ENCODE measurements around the gene VWA5B1. TPM values are rescaled to one million over a fixed set of nuclear protein-coding genes. Genes with fewer than 3 reads are reported as not detected.

The VWA5B1 gene
- total and polyA plus RNA-seq, 2 of the 8 experiments (the other 6 are each of a cell fraction or from before 2014, with no cell fraction given) = 0.54 to 2.3 TPM

DNA sequence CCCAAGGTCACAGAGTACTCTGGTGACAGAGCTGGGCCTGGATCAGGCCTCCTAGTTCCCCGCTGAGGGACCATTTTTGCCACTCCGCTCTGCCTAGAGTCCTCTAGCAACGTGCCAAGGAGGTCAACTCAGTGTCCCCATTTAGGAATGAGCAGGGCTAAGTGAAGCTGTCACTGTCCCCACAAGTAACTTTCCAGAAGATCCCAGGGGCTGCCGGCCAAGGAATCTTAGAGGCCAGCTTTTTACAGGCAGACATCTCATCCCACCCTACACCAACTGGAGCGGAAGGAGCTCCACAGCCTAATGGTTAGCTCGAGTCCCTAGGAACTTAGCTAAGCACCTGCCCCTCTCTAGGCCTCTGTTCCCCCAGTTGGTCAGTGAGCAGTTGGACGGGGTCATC is 59.7 kb downstream of the VWA5B1 start:
- no peaks in the 10 kb centered on the region for H3K4me1 ChIP-seq (replicated peaks in 1 of 4; ENCODE audit: control insufficient read depth in 3 of 4, insufficient read depth in 4 of 4, low read length in 3 of 4)
- FAIRE-seq (no peak), DNase-seq (ENCODE audit: low read depth in 1 of 2, low spot score in 2 of 2) (no peak)
- H4K20me1 ChIP-seq (replicated peaks in 1 of 2; ENCODE audit: control insufficient read depth in 1 of 2, insufficient read depth in 2 of 2, low read length in 2 of 2) = peaks cover 0 to 2% of the 10 kb centered on the region in 2 experiments
- no peak overlapping the region for H3K18ac ChIP-seq (ENCODE audit: extremely low read depth, low read length)
- no peak overlapping the region for H3K14ac ChIP-seq (ENCODE audit: insufficient read length)
- H3K23me2 ChIP-seq (ENCODE audit: low read depth, low read length) = no peaks in the 10 kb centered on the region
- no peak overlapping the region for H3K27ac ChIP-seq (ENCODE audit: low read depth, low read length)
- H3K9ac ChIP-seq (replicated peaks in 1 of 4; ENCODE audit: extremely low read depth in 1 of 4, low read depth in 3 of 4, low read length in 3 of 4) = no peak overlapping the region
- H2BK15ac ChIP-seq (ENCODE audit: low read length) = no peak overlapping the region
- H4K8ac ChIP-seq (ENCODE audit: extremely low read depth, insufficient read depth, low read length) = no peak overlapping the region
- no peaks in the 10 kb centered on the region for H3K79me1 ChIP-seq (ENCODE audit: low read depth, low read length)
- no peaks in the 10 kb centered on the region for H3K79me2 ChIP-seq (ENCODE audit: control insufficient read depth in 1 of 2, insufficient read depth in 2 of 2, low read length in 2 of 2)
- no peak overlapping the region for H2AK5ac ChIP-seq (ENCODE audit: low read depth, low read length)
- no peak overlapping the region for H4K91ac ChIP-seq (replicated peaks; ENCODE audit: insufficient read length, low read length)
- no peaks in the 10 kb centered on the region for H3K9me3 ChIP-seq (ENCODE audit: insufficient read depth in 2 of 2, low read depth in 1 of 2, low read length in 1 of 2)
- no peak overlapping the region for H3K4ac ChIP-seq (replicated peaks; ENCODE audit: insufficient read length, low read depth, low read length)
- no peak overlapping the region for H3K4me2 ChIP-seq (ENCODE audit: insufficient read depth in 1 of 2, low read depth in 2 of 2, low read length in 2 of 2)
- H2BK20ac ChIP-seq (ENCODE audit: low read length) = no peak overlapping the region
- no peak overlapping the region for H4K5ac ChIP-seq (ENCODE audit: insufficient read length, low read depth, low read length)
- no peaks in the 10 kb centered on the region for H3K36me3 ChIP-seq (ENCODE audit: control insufficient read depth in 2 of 4, insufficient read depth in 4 of 4, low read length in 3 of 4)
- no peak overlapping the region for H2BK120ac ChIP-seq (replicated peaks; ENCODE audit: low read depth, low read length)
- no peak overlapping the region for H2AFZ ChIP-seq (ENCODE audit: low read length)
- H3K4me3 ChIP-seq (ENCODE audit: extremely low read depth in 1 of 4, insufficient read depth in 2 of 4, low read depth in 3 of 4, low read length in 4 of 4) = no peak overlapping the region
- no peak overlapping the region for H2BK5ac ChIP-seq (ENCODE audit: low read depth, low read length)
- ChIA-PET CTCF (ENCODE audit: partially characterized antibody) (interaction anchor here (3.4 to 4.5 kb wide), 2 partner anchors 12 to 84 kb away, joined by 8 to 37 read pairs; no protein-coding TSS in a partner anchor), POLR2A (ENCODE audit: partially characterized antibody) (no interaction called here)
- 84% methylated on average over 7 of the region's 7 CpGs; no CpG with 5 or more reads in 1 of the 2 experiments for WGBS, 2 experiments (ENCODE audit: extremely low coverage in 1 of 2, insufficient coverage in 1 of 2, insufficient read length in 1 of 2, insufficient replicate concordance in 2 of 2, low coverage in 1 of 2, low lambda C conversion rate in 2 of 2, missing lambda C conversion rate in 1 of 2)
- H2BK12ac ChIP-seq (ENCODE audit: low read depth, low read length) = no peak overlapping the region
- H3K56ac ChIP-seq (replicated peaks; ENCODE audit: insufficient read length, low read depth, low read length) = no peak overlapping the region
- H3K27me3 ChIP-seq (replicated peaks in 1 of 4; ENCODE audit: control insufficient read depth in 3 of 4, extremely low read depth in 1 of 4, insufficient read depth in 3 of 4, low read length in 3 of 4) = no peaks in the 10 kb centered on the region
- no peak overlapping the region for H3K23ac ChIP-seq (ENCODE audit: insufficient read length)
- TF ChIP-seq KDM5A (IDR thresholded peaks at IDR 0.05; ENCODE audit: low read length) = no peak
- no peak for TF ChIP-seq KDM1A (IDR thresholded peaks at IDR 0.05; ENCODE audit: borderline replicate concordance, low read length)
- TF ChIP-seq BRCA1 (IDR thresholded peaks at IDR 0.05; ENCODE audit: low read depth, low read length) = no peak
- TF ChIP-seq ASH2L (IDR thresholded peaks at IDR 0.05; ENCODE audit: low read length) = no peak
- no peak for TF ChIP-seq SAP30 (IDR thresholded peaks at IDR 0.05; ENCODE audit: insufficient read depth, insufficient replicate concordance, low read length)
- TF ChIP-seq JUND (IDR thresholded peaks at IDR 0.05; ENCODE audit: low read length) = no peak
- no peak for TF ChIP-seq SRF (IDR thresholded peaks at IDR 0.05; ENCODE audit: low read depth, low read length)
- TF ChIP-seq, protein P1, sequence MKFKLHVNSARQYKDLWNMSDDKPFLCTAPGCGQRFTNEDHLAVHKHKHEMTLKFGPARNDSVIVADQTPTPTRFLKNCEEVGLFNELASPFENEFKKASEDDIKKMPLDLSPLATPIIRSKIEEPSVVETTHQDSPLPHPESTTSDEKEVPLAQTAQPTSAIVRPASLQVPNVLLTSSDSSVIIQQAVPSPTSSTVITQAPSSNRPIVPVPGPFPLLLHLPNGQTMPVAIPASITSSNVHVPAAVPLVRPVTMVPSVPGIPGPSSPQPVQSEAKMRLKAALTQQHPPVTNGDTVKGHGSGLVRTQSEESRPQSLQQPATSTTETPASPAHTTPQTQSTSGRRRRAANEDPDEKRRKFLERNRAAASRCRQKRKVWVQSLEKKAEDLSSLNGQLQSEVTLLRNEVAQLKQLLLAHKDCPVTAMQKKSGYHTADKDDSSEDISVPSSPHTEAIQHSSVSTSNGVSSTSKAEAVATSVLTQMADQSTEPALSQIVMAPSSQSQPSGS (IDR thresholded peaks at IDR 0.05; ENCODE audit: low read length) = no peak
- no peak for TF ChIP-seq EP300 (IDR thresholded peaks at IDR 0.05; ENCODE audit: borderline replicate concordance in 1 of 2, low read depth in 2 of 2, low read length in 2 of 2)
- TF ChIP-seq SIX5 (IDR thresholded peaks at IDR 0.05; ENCODE audit: low read depth, low read length) = no peak
- no peak for TF ChIP-seq SP4 (IDR thresholded peaks at IDR 0.05; ENCODE audit: low read length)
- TF ChIP-seq CEBPB (IDR thresholded peaks at IDR 0.05; ENCODE audit: low read depth, low read length) = no peak
- no peak for TF ChIP-seq TAF7 (optimal IDR thresholded peaks at IDR 0.05; ENCODE audit: borderline replicate concordance, low read depth, low read length)

Data from H1 (cell line).